GM19240 (cell line): ENCODE measurements around the gene TNFSF13.

Experiments
- DNase-seq: peaks from one replicate; pipeline ENCODE4 v3.0.0; 2011; ENCODE audit warnings: low spot score; ENCODE audit not compliant: insufficient read length

TNFSF13 gene

GRCh38 chr17:7552621-7553051 is 5.9 kb upstream of the TNFSF13 start:
- DNase-seq = peak; percentile 66

GRCh38 chr17:7553356-7553755 is 5.2 kb upstream of the TNFSF13 start:
- DNase-seq = no peak

- no peak for DNase-seq
Observed at GRCh38 chr17:7555320-7555948, 3.1 kb upstream of the TNFSF13 start.

- DNase-seq = no peak
Observed at GRCh38 chr17:7556627-7557026, 1.9 kb upstream of the TNFSF13 start.

- no peak for DNase-seq
Observed at GRCh38 chr17:7557147-7557764, 1.3 kb upstream of the TNFSF13 start.

- DNase-seq = no peak
Observed at GRCh38 chr17:7557775-7558543, 591 bp upstream of the TNFSF13 start.

- no peak for DNase-seq
Observed at GRCh38 chr17:7559320-7560171, 996 bp downstream of the TNFSF13 start.

GRCh38 chr17:7560172-7561027 is 1.9 kb downstream of the TNFSF13 start:
- DNase-seq = no peak

GRCh38 chr17:7561028-7561575 is 2.6 kb downstream of the TNFSF13 start:
- DNase-seq = peak; percentile 90

GRCh38 chr17:7561589-7562207 is 3.1 kb downstream of the TNFSF13 start, which contains the start of gene SENP3:
Gene SENP3 (plus strand): TSS chr17:7561919. CDS start chr17:7563077, 1,158 bp downstream.
- peak; percentile 88 for DNase-seq

- DNase-seq = no peak
Observed at GRCh38 chr17:7562208-7562605, 3.7 kb downstream of the TNFSF13 start.

GRCh38 chr17:7563115-7563869 is 4.7 kb downstream of the TNFSF13 start:
- no peak for DNase-seq

GRCh38 chr17:7569571-7569970 is 11.0 kb downstream of the TNFSF13 start:
- no peak for DNase-seq

GRCh38 chr17:7570351-7570750 is 11.8 kb downstream of the TNFSF13 start:
- no peak for DNase-seq

GRCh38 chr17:7572338-7572587 is 13.7 kb downstream of the TNFSF13 start:
- no peak for DNase-seq

- DNase-seq = peak; percentile 98
Observed at GRCh38 chr17:7572588-7573323, 14.2 kb downstream of the TNFSF13 start.

GRCh38 chr17:7573324-7574080 is 15.0 kb downstream of the TNFSF13 start:
- peak; percentile 65 for DNase-seq
